Measurements from ENCODE around the gene RNF220.
"Not testable (repeated sequence)": the region's sequence is repeated elsewhere in the genome, so short reads cannot be mapped to it uniquely, and the experiment has no call there.

Gene RNF220

DNA sequence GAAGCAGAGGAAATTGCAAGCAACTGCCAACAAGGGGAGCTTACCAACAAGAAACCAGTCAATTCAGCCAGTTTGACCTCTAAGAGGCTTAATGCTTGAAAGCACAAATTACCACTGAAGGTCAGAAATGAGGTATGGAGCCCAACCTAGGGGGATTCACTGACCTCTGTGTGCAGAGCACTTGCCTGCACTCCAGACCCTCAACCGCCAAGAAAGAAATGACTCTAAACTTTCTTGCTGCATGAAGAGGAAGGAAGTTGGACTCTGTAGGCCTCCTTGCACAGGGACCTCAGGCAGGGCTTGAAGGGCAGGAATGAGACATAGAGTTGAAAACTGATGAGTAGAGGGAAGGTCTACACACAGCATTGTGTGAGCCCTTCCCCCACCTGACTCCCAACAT is 279.5 kb downstream of the RNF220 start:
- DNase-seq = no peak

DNA sequence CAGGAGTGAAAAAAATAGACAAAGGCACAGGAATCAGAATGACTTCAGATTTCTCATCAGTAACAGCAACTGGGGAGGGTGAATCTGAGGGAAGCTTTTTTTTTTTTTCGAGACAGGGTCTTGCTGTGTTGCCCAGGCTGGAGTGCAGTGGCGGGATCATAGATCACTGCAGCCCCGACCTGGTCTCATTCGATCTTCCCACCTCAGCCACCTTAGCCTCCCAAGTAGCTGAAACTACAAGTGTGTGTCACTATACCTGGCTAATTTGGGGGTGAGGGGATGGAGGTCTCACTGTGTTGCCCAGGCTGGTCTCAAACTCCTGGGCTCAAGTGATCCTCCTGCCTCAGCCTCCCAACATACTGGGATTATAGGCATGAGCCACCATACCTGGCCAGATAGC is 280.2 kb downstream of the RNF220 start:
- no peak for DNase-seq

DNA sequence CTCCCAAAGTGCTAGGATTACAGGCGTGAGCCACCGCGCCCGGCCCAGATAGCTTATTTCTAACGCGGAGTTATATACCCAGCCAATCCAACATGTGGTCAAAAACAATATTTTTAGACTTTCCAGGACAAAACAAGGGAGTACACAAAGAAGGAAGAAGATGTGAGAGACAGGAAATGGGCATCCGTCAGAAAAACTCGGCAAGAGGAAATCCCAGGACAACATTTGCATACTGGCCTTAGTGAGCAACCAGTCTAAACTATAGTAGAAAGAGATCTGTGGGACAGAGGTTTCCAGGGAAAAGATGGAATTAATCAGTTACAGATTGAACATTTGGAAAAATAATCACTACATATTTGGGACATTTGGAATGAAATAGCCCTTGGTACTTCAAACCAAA is 280.8 kb downstream of the RNF220 start:
- DNase-seq = no peak

GRCh38 chr1:44688760-44689446 is 283.8 kb downstream of the RNF220 start:
- no peak for DNase-seq

DNA sequence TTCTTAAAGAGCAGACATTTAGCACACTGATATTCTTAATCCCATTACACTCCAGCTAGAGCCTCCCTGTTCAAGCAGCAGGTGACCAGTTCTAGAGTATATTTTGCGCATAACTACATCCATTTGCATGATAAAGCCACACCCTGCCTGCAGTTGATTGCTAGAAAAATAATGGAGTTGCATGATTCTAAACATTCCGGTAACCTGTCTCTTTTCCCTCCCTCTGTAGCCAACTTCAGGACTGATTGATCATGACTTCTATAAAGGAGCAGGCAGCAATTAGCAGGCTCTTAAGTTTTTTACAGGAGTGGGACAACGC is 284.4 kb downstream of the RNF220 start:
- no peak for DNase-seq

DNA sequence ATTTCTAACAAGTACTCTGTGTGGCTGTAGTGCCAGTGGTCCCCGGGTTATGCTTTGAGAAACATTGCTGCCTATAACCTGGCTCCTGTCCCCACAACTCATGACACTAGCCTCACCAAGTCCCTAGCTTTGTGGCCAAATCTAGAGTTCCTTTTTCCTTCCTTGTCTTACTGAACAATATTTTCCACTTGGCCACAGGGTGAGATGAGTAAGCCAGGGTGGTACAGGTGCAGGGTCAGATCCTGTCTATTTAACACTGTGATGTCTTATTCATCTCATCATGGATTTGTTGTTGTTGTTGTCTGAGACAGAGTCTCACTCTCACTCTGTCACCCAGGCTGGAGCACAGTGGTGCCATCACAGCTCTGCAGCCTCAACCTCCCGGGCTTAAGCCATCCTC is 288.1 kb downstream of the RNF220 start:
- DNase-seq = no peak

DNA sequence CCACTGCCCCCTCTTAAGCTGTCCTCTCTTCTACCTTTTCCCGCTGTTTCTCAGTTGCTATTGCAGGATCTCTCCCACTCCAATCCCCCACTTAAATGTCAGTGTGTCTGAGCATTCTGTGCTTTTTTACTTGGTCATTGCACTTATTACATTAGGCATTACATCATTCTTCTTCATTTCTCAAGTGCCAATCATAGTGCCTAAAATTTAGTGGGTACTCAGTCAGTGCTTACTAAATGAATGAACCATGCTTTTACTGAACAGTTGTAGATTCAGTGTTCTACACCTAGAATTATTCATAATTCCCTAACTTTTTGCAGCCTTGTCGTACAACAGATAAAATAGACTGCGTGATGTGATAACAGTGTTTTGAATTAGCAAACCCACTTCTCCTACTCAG is 288.8 kb downstream of the RNF220 start:
- no peak for DNase-seq

- no peak for DNase-seq
Measured at GRCh38 chr1:44694863-44695478, 289.9 kb downstream of the RNF220 start.

DNA sequence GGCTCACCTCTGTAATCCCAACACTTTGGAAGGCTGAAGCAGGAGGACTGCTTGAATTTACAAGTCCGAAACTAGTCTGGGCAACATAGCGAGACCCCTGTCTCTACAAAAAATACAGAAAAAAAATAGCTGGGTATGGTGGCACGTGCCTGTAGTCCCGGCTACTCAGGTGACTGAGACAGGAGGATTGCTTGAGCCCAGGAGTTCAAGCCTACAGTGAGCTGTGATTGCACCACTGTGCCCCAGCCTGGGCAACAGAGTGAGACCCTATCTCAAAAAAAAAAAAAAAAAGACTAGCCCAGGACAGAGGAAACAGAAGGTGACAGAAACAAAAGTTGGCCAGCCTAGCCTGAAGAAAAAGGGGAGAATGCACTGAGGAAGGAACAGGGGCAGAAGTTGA is 290.6 kb downstream of the RNF220 start:
- DNase-seq = no peak

GRCh38 chr1:44696101-44696500 is 291.0 kb downstream of the RNF220 start:
- no peak for DNase-seq

- no peak for DNase-seq
Measured at GRCh38 chr1:44696789-44697345, 291.8 kb downstream of the RNF220 start.

DNA sequence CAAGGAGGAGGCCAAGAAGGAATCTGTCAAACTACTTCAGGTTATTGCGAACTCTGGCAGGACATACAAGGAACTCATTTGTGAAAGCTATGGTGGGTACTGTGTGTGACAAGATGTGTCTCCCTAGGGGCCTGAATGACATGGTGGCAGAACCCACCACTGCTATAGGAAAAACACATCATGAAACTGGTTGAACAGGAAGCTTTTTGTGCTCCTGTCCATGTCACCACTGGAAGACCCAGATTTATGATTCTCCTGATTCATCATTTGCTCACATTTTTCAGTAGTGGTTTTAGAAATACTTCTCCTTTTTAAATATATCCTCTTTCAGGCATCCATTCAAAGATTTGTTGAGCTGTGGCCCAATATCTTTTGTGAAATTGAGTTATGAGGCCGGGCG is 293.1 kb downstream of the RNF220 start:
- no peak for DNase-seq

DNA sequence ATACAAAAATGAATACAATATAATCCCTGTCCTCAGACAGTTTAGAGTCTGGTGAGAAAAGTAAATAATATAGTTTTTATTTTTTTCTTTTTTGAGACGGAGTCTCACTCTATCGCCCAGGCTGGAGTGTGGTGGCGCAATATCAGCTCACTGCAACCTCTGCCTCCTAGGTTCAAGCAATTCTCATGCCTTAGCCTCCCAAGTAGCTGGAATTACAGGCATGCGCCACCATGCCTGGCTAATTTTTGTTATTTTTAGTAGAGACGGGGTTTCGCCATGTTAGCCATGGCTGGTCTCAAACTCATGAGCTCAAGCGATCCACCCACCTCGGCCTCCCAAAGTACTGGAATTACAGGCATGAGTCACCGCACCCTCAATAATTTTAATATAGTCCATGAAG is 294.3 kb downstream of the RNF220 start:
- not testable (repeated sequence) for DNase-seq

- DNase-seq = no peak
Measured at GRCh38 chr1:44700573-44700972, 295.5 kb downstream of the RNF220 start.

- DNase-seq = no peak
Measured at GRCh38 chr1:44701141-44701573, 296.1 kb downstream of the RNF220 start.
